Panc1 (cell line): ENCODE results near the gene PLP1.

Experiments
- POLR2AphosphoS5 ChIP-seq: IDR thresholded peaks from 2 replicates; pipeline ENCODE4 v1.6.1; 2012; ENCODE audit warnings: mild to moderate bottlenecking, low read depth, low read length, moderate library complexity
- SIN3A ChIP-seq: IDR thresholded peaks from 2 replicates; pipeline ENCODE4 v1.6.1; 2012; ENCODE audit warnings: low read depth, mild to moderate bottlenecking, low read length, moderate library complexity, borderline replicate concordance; ENCODE audit not compliant: insufficient read depth
- TF ChIP-seq, protein P1 (sequence below): fragments of 450-650 bp; IDR thresholded peaks from 2 replicates; pipeline ENCODE4 v1.5.1; 2017; ENCODE audit warnings: mild to moderate bottlenecking
- TF ChIP-seq, protein P2 (sequence below), 2 experiments: IDR thresholded peaks; 2 replicates each; pipeline ENCODE4 v1.6.1; 2011 to 2012; ENCODE audit warnings: low read depth in 2 of 2, control low read depth in 1 of 2, low read length in 1 of 2, mild to moderate bottlenecking in 1 of 2, moderate library complexity in 1 of 2; ENCODE audit not compliant: insufficient read depth in 1 of 2

DNA sequence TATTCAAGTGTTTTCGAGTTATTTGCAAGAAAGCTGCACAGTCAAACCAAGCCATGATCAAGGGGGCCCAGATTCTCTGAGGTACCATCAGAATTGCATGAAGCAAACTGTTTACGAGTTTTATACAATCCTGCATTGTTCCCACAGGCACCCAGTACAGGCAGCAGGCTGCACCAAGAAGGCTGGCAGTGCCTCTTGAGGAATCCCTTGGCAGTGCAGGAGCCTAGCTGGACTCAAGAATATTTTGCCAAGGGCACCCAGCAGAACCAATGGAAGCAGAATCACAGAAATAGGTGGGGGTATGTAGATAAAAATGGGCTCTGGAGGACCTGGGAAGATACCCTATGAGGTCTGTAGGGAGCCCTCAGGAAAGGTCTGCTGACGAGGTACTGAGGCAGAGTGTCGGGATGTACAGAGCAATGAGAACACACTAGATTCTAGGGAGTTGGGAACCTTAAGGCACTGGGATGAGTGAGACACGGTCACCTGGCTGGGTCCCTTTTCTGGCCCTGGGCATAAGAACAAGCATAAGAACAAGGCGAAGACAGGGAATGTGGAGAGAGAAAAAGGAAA lies 2.5 kb upstream of the PLP1 start:
- TF ChIP-seq, protein P1, sequence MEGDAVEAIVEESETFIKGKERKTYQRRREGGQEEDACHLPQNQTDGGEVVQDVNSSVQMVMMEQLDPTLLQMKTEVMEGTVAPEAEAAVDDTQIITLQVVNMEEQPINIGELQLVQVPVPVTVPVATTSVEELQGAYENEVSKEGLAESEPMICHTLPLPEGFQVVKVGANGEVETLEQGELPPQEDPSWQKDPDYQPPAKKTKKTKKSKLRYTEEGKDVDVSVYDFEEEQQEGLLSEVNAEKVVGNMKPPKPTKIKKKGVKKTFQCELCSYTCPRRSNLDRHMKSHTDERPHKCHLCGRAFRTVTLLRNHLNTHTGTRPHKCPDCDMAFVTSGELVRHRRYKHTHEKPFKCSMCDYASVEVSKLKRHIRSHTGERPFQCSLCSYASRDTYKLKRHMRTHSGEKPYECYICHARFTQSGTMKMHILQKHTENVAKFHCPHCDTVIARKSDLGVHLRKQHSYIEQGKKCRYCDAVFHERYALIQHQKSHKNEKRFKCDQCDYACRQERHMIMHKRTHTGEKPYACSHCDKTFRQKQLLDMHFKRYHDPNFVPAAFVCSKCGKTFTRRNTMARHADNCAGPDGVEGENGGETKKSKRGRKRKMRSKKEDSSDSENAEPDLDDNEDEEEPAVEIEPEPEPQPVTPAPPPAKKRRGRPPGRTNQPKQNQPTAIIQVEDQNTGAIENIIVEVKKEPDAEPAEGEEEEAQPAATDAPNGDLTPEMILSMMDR = peak; percentile 76
- TF ChIP-seq POLR2AphosphoS5 (no peak), SIN3A (no peak)
- TF ChIP-seq, protein P2, sequence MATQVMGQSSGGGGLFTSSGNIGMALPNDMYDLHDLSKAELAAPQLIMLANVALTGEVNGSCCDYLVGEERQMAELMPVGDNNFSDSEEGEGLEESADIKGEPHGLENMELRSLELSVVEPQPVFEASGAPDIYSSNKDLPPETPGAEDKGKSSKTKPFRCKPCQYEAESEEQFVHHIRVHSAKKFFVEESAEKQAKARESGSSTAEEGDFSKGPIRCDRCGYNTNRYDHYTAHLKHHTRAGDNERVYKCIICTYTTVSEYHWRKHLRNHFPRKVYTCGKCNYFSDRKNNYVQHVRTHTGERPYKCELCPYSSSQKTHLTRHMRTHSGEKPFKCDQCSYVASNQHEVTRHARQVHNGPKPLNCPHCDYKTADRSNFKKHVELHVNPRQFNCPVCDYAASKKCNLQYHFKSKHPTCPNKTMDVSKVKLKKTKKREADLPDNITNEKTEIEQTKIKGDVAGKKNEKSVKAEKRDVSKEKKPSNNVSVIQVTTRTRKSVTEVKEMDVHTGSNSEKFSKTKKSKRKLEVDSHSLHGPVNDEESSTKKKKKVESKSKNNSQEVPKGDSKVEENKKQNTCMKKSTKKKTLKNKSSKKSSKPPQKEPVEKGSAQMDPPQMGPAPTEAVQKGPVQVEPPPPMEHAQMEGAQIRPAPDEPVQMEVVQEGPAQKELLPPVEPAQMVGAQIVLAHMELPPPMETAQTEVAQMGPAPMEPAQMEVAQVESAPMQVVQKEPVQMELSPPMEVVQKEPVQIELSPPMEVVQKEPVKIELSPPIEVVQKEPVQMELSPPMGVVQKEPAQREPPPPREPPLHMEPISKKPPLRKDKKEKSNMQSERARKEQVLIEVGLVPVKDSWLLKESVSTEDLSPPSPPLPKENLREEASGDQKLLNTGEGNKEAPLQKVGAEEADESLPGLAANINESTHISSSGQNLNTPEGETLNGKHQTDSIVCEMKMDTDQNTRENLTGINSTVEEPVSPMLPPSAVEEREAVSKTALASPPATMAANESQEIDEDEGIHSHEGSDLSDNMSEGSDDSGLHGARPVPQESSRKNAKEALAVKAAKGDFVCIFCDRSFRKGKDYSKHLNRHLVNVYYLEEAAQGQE (IDR thresholded peaks at IDR 0.05; ENCODE audit: insufficient read depth in 1 of 2, low read depth in 2 of 2, low read length in 1 of 2) = no peak
